GM12891 (cell line): ENCODE results near the gene CCNL1.

Source experiments
- DNase-seq: peaks from one replicate; pipeline ENCODE4 v3.0.0; 2011; ENCODE audit warnings: low spot score; ENCODE audit not compliant: insufficient read length
- FAIRE-seq: peaks from 2 replicates; lab custom pipeline; 2011; peaks lifted over from hg19 to GRCh38; lab: Jason Lieb, UNC
- PAX5 ChIP-seq: IDR thresholded peaks from 2 replicates; pipeline ENCODE4 v1.6.1; 2011; ENCODE audit warnings: low read length, moderate library complexity, mild to moderate bottlenecking; ENCODE audit not compliant: insufficient read depth, severe bottlenecking
- POLR2A ChIP-seq: IDR thresholded peaks from 2 replicates; pipeline ENCODE4 v1.6.1; 2011; ENCODE audit warnings: low read depth, low read length, control low read depth
- POLR2AphosphoS5 ChIP-seq: IDR thresholded peaks from 2 replicates; pipeline ENCODE4 v1.6.1; 2011; ENCODE audit warnings: low read depth, low read length, control low read depth
- POU2F2 ChIP-seq: IDR thresholded peaks from 2 replicates; pipeline ENCODE4 v1.6.1; 2011; ENCODE audit warnings: low read depth, mild to moderate bottlenecking, control low read depth, low read length, moderate library complexity
- SPI1 ChIP-seq: IDR thresholded peaks from 2 replicates; pipeline ENCODE4 v1.6.1; 2011; ENCODE audit warnings: low read depth, low read length, control low read depth
- TAF1 ChIP-seq: IDR thresholded peaks from 2 replicates; pipeline ENCODE4 v1.6.1; 2011; ENCODE audit warnings: low read depth, low read length, control low read depth

Gene CCNL1

DNA sequence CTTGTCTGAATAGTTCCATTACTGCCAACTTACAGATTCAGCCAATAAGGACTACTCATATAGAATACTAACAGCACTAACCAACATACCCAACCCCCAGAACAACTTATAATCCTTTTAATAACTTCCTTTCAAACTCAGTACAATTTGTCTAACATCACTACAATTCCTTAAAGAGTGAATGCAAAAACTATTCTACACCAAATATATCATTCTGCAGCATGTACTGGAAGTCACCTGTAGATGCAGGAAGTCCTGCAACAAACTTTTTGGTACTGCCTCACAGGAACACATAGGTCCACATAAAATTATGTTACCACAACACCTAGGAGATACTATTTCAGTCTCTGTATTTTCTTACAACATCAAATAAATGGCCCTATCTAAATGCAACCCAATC lies 2.1 kb downstream of the CCNL1 start:
- TF ChIP-seq POU2F2 (no peak), TAF1 (no peak), POLR2A (no peak), POLR2AphosphoS5 (no peak; the same call in 1 of the 2 replicates), PAX5 (no peak), SPI1 (no peak)
- no peak for FAIRE-seq
- DNase-seq, result no peak

DNA sequence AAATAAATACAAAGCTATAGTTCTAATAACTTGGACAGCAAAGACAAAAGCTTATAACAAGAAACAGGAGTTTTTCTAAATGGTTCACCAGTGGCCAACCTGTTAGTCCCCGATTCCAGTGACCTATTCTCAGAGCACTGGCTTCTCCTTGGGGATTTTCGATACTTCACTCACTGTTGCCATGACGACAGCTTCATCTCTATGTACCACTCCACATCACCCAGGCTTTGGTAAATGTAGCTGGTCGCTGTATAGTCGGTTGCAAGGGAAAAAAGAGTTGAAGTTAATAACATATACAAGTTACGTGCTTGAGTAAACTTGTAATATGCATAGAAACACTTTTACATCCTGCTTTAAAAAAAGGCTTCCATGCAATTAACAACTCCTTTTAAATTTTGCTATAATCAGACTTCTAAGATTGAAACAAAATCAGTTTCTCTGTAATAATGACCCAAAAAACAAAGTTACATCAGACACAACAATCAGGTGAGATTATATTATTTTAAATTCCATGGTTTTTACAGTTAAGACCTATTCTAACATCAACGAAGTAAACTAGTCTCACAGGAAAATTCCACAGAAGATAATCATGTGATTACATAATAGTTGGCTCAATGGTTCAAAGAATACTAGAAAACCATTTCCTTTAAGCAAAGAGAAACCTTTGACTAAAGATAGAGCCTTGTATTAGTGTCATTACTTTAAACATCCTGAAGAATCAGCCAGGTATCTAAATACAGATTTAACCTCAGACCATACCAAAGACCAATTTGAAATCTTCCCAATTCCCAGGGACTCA lies 2.9 kb downstream of the CCNL1 start:
- TF ChIP-seq PAX5 (no peak), POU2F2 (no peak), TAF1 (no peak), SPI1 (no peak), POLR2AphosphoS5 (0 out of 2 replicates have a peak, but pooled peaks have one; percentile 9), POLR2A (0 out of 2 replicates have a peak, but pooled peaks have one; percentile 33)
- DNase-seq, result no peak
- no peak for FAIRE-seq

GRCh38 chr3:157155591-157155990 lies 4.4 kb downstream of the CCNL1 start:
- TF ChIP-seq PAX5 (no peak), SPI1 (no peak), TAF1 (no peak), POLR2A (no peak), POLR2AphosphoS5 (no peak), POU2F2 (no peak)
- FAIRE-seq, result no peak
- no peak for DNase-seq

DNA sequence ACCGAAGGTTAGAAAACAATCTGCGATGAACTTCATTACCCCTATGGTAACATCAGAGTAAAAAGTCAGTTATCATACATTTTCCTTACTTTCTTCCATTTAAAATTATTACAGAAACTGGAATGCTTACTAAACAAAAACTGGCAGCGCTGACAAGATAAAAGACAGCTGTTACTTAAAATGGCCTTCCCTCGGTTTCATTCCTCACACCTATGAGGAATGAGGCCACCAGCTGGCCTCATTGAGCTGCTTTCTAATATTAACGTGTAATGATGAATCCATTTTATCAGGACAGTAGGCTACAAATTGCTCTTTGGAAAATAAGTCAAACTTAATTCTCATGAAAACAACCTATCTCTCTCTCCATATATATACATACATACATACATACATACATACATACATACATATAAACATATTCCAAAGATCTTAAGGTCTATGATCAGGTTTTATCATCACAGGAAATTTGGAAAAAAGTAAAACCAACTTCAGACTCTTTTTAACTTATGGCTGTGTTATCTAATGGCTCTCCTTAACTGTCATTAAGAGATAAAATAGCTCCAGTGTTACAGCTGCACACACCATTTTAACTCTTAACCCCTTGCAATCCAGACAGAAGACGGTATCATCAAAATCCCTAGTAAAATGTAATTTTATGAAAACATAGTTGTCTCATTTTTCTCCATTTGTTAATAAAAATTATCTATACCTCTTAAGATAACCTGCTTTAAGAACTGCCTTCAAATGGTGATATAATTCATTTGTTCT lies 5.2 kb downstream of the CCNL1 start:
- DNase-seq, result no peak
- TF ChIP-seq SPI1 (no peak), PAX5 (no peak), POLR2A (no peak), POU2F2 (no peak), POLR2AphosphoS5 (no peak), TAF1 (no peak)

GRCh38 chr3:157152930-157153329 lies 7.0 kb downstream of the CCNL1 start:
- FAIRE-seq (no peak), DNase-seq (no peak)
- TF ChIP-seq POLR2A, result no peak
- TF ChIP-seq SPI1, result no peak
- no peak for TF ChIP-seq TAF1
- TF ChIP-seq POU2F2, result no peak
- TF ChIP-seq POLR2AphosphoS5, result no peak

More for the DNA sequence above, 5.2 kb downstream of the CCNL1 start:
- FAIRE-seq, result no peak

DNA sequence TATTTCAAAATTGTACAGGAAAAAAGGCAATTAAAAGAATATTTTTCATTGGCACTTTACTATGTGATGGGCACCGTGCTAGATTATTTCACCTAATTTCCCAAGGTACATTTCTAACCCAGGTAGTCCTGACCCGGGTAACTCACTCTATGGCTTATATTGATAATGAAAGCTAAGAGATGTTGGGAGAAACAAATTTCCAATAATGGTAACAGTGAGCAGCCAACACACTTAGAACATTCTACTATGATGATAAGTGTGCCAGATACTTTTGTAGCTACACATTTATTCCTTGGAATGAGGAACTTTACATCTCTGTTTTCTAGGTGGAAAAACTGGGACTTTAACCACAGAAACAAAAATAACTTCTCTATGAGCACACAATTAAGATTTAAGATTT lies 7.5 kb downstream of the CCNL1 start:
- DNase-seq, result no peak
- FAIRE-seq, result no peak
- TF ChIP-seq POU2F2, result no peak
- no peak for TF ChIP-seq SPI1
- TF ChIP-seq PAX5, result no peak

DNA sequence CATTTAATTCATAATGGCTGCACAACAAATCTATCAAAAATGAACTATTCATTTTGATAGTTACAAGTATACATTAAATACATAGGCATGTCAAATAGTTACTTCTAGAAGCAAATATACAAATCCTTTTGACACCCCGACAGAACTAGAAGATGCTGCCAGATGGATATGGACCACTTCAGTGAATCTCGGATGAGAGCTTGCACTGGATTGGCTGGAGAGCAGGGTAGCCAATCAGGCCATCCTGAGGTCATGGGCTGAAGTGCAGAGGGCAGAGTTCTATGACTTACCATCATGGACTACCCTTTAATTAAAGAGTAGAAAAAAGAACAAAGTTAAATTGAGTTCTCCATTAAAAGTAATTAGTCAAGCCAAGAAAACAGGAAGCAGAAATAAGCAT lies 8.3 kb downstream of the CCNL1 start:
- no peak for TF ChIP-seq PAX5
- TF ChIP-seq POLR2A, result no peak
- no peak for TF ChIP-seq POLR2AphosphoS5
- no peak for TF ChIP-seq TAF1
- no peak for TF ChIP-seq SPI1
- no peak for TF ChIP-seq POU2F2
- no peak for FAIRE-seq
- no peak for DNase-seq

DNA sequence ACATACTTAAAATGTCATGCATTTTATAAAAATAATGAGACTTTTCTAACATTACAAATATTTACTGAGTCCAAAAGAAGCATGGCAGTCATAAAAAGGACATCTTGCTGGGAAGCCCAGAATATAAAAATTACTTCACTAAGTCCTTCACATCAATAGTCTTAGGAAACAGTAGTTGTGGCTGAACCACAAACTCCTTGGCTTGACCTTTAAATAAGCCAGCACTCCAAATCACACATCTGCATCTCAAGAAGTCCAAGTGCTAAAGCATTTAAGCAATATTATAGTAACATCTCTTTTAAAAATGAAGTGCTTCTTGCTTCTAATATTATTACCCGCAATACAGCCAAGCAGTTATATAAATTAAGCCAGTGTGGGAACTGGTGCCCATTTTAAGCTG lies 8.8 kb downstream of the CCNL1 start:
- DNase-seq (no peak), FAIRE-seq (no peak)
- TF ChIP-seq POLR2A, result no peak
- TF ChIP-seq PAX5, result no peak
- no peak for TF ChIP-seq SPI1
- no peak for TF ChIP-seq POU2F2
- TF ChIP-seq POLR2AphosphoS5, result no peak
- TF ChIP-seq TAF1, result no peak

- FAIRE-seq, result no peak
- TF ChIP-seq PAX5 (no peak), SPI1 (peak; percentile 64)
- DNase-seq, result no peak
Measured at GRCh38 chr3:157149136-157149696, 10.7 kb downstream of the CCNL1 start.
